ENCODE measurements around the gene PPFIBP2. TPM values are rescaled to one million over a fixed set of nuclear protein-coding genes. Genes with fewer than 3 reads are reported as not detected.

The PPFIBP2 gene
- 10 to 100 TPM in 2 of 6 donors, 1 to 10 TPM in 4; 3.7 to 13.3 (median 7.4) TPM for polyA plus RNA-seq (ENCODE audit: low read depth in 6 of 6)

GRCh38 chr11:7513234-7514098 lies at the start of gene PPFIBP2:
Gene PPFIBP2 (plus strand): TSS chr11:7513999. CDS start chr11:7549476, 35,477 bp downstream.
- ATAC-seq (ENCODE audit: low read depth in 2 of 2), result peak; percentile 62 to 66
- peak within 1 kb of the TSS; percentile 88 to 98 (median 96) for H3K4me3 Mint-ChIP-seq
- peak within 1 kb of the TSS in 5 of 6 donors; percentile 99 to 100 (median 100) for H3K27ac Mint-ChIP-seq
- H3K4me1 Mint-ChIP-seq, result peaks cover 62 to 77% (median 71%) of the 10 kb centered on the region in 3 donors
- DNase-seq, result peak; percentile 88
- H3K36me3 Mint-ChIP-seq, result no peaks in the 10 kb centered on the region
- H3K27me3 Mint-ChIP-seq, result no peaks in the 10 kb centered on the region
- H3K9me3 Mint-ChIP-seq, result peaks cover 0 to under 1% (median 0%) of the 10 kb centered on the region in 7 donors

- Mint-ChIP-seq H3K4me1 (peaks cover 9 to 24% (median 21%) of the 10 kb centered on the region in 3 donors), H3K36me3 (peaks cover 17 to 29% of the 10 kb centered on the region in 2 donors), H3K4me3 (no peak overlapping the region), H3K9me3 (peaks cover 0 to 4% (median 0%) of the 10 kb centered on the region in 7 donors), H3K27ac (no peak overlapping the region), H3K27me3 (no peaks in the 10 kb centered on the region)
- no peak for DNase-seq
- no peak for ATAC-seq (ENCODE audit: low read depth in 2 of 2)
These were observed 46.1 kb upstream of the PPFIBP2 start for GRCh38 chr11:7467652-7468051.

GRCh38 chr11:7469351-7469865 lies 44.4 kb upstream of the PPFIBP2 start:
- peaks cover 17 to 29% of the 10 kb centered on the region in 2 donors for H3K36me3 Mint-ChIP-seq
- peaks cover 0 to 4% (median 0%) of the 10 kb centered on the region in 7 donors for H3K9me3 Mint-ChIP-seq
- H3K4me1 Mint-ChIP-seq, result peaks cover 14 to 29% (median 28%) of the 10 kb centered on the region in 3 donors
- peak overlapping the region in 2 of 6 donors; percentile 18 to 42 for H3K27ac Mint-ChIP-seq
- DNase-seq (no peak), ATAC-seq (ENCODE audit: low read depth in 2 of 2) (no peak)
- no peak overlapping the region for H3K4me3 Mint-ChIP-seq
- no peaks in the 10 kb centered on the region for H3K27me3 Mint-ChIP-seq

- ATAC-seq (ENCODE audit: low read depth in 2 of 2) (no peak), DNase-seq (no peak)
- Mint-ChIP-seq H3K4me3 (no peak overlapping the region), H3K27ac (peak overlapping the region in 2 of 6 donors; percentile 15 to 75), H3K9me3 (peaks cover 0 to 2% (median 0%) of the 10 kb centered on the region in 7 donors), H3K27me3 (no peaks in the 10 kb centered on the region), H3K4me1 (peaks cover 26 to 35% (median 35%) of the 10 kb centered on the region in 3 donors), H3K36me3 (peaks cover 13 to 19% of the 10 kb centered on the region in 2 donors)
These were observed 42.7 kb upstream of the PPFIBP2 start for GRCh38 chr11:7471071-7471470.

- H3K4me1 Mint-ChIP-seq, result peaks cover 32 to 46% (median 35%) of the 10 kb centered on the region in 3 donors
- H3K27me3 Mint-ChIP-seq, result no peaks in the 10 kb centered on the region
- H3K36me3 Mint-ChIP-seq, result peaks cover 10 to 13% of the 10 kb centered on the region in 2 donors
- ATAC-seq (ENCODE audit: low read depth in 2 of 2) (peak; percentile 97 to 98), DNase-seq (peak; percentile 39)
- H3K9me3 Mint-ChIP-seq, result no peaks in the 10 kb centered on the region
- H3K4me3 Mint-ChIP-seq, result peak overlapping the region in 7 of 8 donors; percentile 13 to 78 (median 60)
- H3K27ac Mint-ChIP-seq, result peak overlapping the region; percentile 60 to 92 (median 84)
These were observed 40.1 kb upstream of the PPFIBP2 start for GRCh38 chr11:7473717-7474116.

- peaks cover 0 to 6% of the 10 kb centered on the region in 2 donors for H3K36me3 Mint-ChIP-seq
- ATAC-seq (ENCODE audit: low read depth in 2 of 2), result no peak
These were observed 33.7 kb upstream of the PPFIBP2 start for GRCh38 chr11:7480113-7480512.

GRCh38 chr11:7484131-7484530 lies 29.7 kb upstream of the PPFIBP2 start:
- DNase-seq, result no peak
- ATAC-seq (ENCODE audit: low read depth in 2 of 2), result no peak
- H3K27ac Mint-ChIP-seq, result peak overlapping the region in 2 of 6 donors; percentile 8 to 48

More at GRCh38 chr11:7480113-7480512, 33.7 kb upstream of the PPFIBP2 start:
- no peaks in the 10 kb centered on the region for H3K9me3 Mint-ChIP-seq
- H3K27ac Mint-ChIP-seq, result no peak overlapping the region
- no peak overlapping the region for H3K4me3 Mint-ChIP-seq
- H3K27me3 Mint-ChIP-seq, result no peaks in the 10 kb centered on the region
- peaks cover 10 to 22% (median 13%) of the 10 kb centered on the region in 3 donors for H3K4me1 Mint-ChIP-seq
- no peak for DNase-seq

DNA sequence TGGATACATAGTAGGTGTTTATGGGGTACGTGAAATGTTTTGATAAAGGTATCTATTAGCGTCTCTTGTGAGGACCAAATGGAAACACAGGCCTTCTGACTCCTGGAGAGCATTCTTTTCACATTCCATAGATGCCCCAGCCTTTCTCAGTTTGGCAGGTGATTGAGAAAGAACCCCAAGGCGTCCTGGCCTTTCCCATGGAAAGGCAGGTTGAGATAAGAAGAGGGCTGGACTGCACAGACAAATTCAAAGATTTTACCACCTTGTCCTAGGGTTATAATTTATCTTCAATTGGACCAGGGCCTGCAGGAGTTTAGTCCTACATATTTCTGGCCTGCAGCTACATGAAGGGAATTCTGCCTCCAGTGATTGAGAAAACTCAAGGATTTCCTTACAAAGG lies 29.2 kb upstream of the PPFIBP2 start:
- peaks cover 0 to 8% of the 10 kb centered on the region in 2 donors for H3K36me3 Mint-ChIP-seq
- no peak overlapping the region for H3K4me3 Mint-ChIP-seq
- no peaks in the 10 kb centered on the region for H3K27me3 Mint-ChIP-seq
- ATAC-seq (ENCODE audit: low read depth in 2 of 2) (no peak), DNase-seq (no peak)
- peaks cover 0 to 5% (median 2%) of the 10 kb centered on the region in 3 donors for H3K4me1 Mint-ChIP-seq
- peaks cover 0 to 2% (median 0%) of the 10 kb centered on the region in 7 donors for H3K9me3 Mint-ChIP-seq
- peak overlapping the region in 1 of 6 donors; percentile 8 for H3K27ac Mint-ChIP-seq

More at GRCh38 chr11:7484131-7484530, 29.7 kb upstream of the PPFIBP2 start:
- no peak overlapping the region for H3K4me3 Mint-ChIP-seq
- peaks cover 0 to 3% of the 10 kb centered on the region in 2 donors for H3K36me3 Mint-ChIP-seq
- peaks cover 0 to 5% (median 2%) of the 10 kb centered on the region in 3 donors for H3K4me1 Mint-ChIP-seq
- H3K27me3 Mint-ChIP-seq, result no peaks in the 10 kb centered on the region
- H3K9me3 Mint-ChIP-seq, result no peaks in the 10 kb centered on the region

GRCh38 chr11:7485186-7486097 lies 28.4 kb upstream of the PPFIBP2 start, which contains the start of gene OLFML1:
Gene OLFML1 (plus strand): TSS chr11:7485506. CDS start chr11:7485876, 370 bp downstream.
- DNase-seq (no peak), ATAC-seq (ENCODE audit: low read depth in 2 of 2) (no peak)
- Mint-ChIP-seq H3K4me1 (peaks cover 0 to 5% (median 2%) of the 10 kb centered on the region in 3 donors), H3K4me3 (no peak within 1 kb of the TSS), H3K36me3 (peaks cover 0 to 8% of the 10 kb centered on the region in 2 donors), H3K27ac (peak within 1 kb of the TSS in 2 of 6 donors; percentile 19 to 48), H3K27me3 (no peaks in the 10 kb centered on the region), H3K9me3 (peaks cover 0 to 2% (median 0%) of the 10 kb centered on the region in 7 donors)

GRCh38 chr11:7486098-7486780 lies 27.6 kb upstream of the PPFIBP2 start:
- H3K9me3 Mint-ChIP-seq, result peaks cover 0 to 2% (median 0%) of the 10 kb centered on the region in 7 donors
- ATAC-seq (ENCODE audit: low read depth in 2 of 2), result no peak
- no peak overlapping the region for H3K27ac Mint-ChIP-seq
- peaks cover 0 to 8% of the 10 kb centered on the region in 2 donors for H3K36me3 Mint-ChIP-seq
- H3K27me3 Mint-ChIP-seq, result no peaks in the 10 kb centered on the region
- peaks cover 0 to 5% (median 2%) of the 10 kb centered on the region in 3 donors for H3K4me1 Mint-ChIP-seq
- H3K4me3 Mint-ChIP-seq, result no peak overlapping the region
- no peak for DNase-seq

DNA sequence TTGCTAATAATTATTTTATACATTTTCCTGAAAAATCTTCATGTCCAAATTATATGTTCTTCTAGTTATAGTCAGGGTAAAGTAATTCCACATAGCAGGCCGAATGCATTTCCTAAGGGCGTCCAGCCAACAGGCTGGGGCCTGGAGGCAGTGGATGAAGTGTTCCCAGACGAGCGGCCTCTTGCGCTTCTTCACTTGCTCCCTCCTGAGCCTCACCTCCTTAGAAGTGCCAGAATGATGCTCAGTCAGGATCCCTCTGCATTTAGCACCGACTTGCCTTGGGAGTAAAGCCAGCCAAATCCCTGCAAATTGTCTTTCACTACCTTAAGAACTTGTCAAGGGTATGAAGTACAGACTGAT lies 27.0 kb upstream of the PPFIBP2 start:
- Mint-ChIP-seq H3K4me1 (peaks cover 0 to 6% (median 5%) of the 10 kb centered on the region in 3 donors), H3K4me3 (no peak overlapping the region), H3K27ac (peak overlapping the region in 1 of 6 donors; percentile 32), H3K36me3 (peaks cover 0 to 8% of the 10 kb centered on the region in 2 donors), H3K9me3 (peaks cover 0 to 2% (median 0%) of the 10 kb centered on the region in 7 donors), H3K27me3 (no peaks in the 10 kb centered on the region)
- ATAC-seq (ENCODE audit: low read depth in 2 of 2) (no peak), DNase-seq (no peak)

- H3K36me3 Mint-ChIP-seq, result peaks cover 0 to 8% of the 10 kb centered on the region in 2 donors
- peaks cover 0 to 12% (median 11%) of the 10 kb centered on the region in 3 donors for H3K4me1 Mint-ChIP-seq
- no peak overlapping the region for H3K4me3 Mint-ChIP-seq
- H3K27me3 Mint-ChIP-seq, result no peaks in the 10 kb centered on the region
- ATAC-seq (ENCODE audit: low read depth in 2 of 2) (no peak), DNase-seq (no peak)
- no peak overlapping the region for H3K27ac Mint-ChIP-seq
- H3K9me3 Mint-ChIP-seq, result peaks cover 0 to 2% (median 0%) of the 10 kb centered on the region in 7 donors
These were observed 26.4 kb upstream of the PPFIBP2 start for GRCh38 chr11:7487360-7487759.

All from naive B cell (primary cell).